IMR-90 (cell line): ENCODE data around the gene CHRNG. TPM values are rescaled to one million over a fixed set of nuclear protein-coding genes. Genes with fewer than 3 reads are reported as not detected.

Source experiments
- ATAC-seq: fragments of 200-7000 bp; cut with Tn5 transposase; 2 replicates; pipeline ENCODE4 v1.9.1; 2020; ENCODE audit warnings: low read depth, mild to moderate bottlenecking, moderate library complexity
- BruUV-seq: library from RNA; stranded (reverse); fragments of 400-500 nt; replicated peaks from 2 replicates; lab custom pipeline; 2021; lab: Mats Ljungman, UMichigan
- CTCF ChIA-PET: fragments of 300-600 bp; formaldehyde crosslinking; extraction: SDS; loops from one replicate; lab custom pipeline; 2021; ENCODE audit warnings: antibody characterized with exemption; lab: Yijun Ruan, JAX
- POLR2A ChIA-PET: fragments of 300-600 bp; sonication (Branson Sonifier 250); formaldehyde crosslinking; loops from one replicate; lab custom pipeline; 2022; ENCODE audit warnings: antibody characterized with exemption; ENCODE audit not compliant: unreplicated experiment; lab: Charles Lee
- DNase-seq: peaks from one replicate; pipeline ENCODE4 v3.0.0; 2013
- H2AFZ ChIP-seq: replicated peaks from 2 replicates; pipeline ENCODE3; 2013; ENCODE audit warnings: low read length, mild to moderate bottlenecking; ENCODE audit not compliant: poor library complexity
- H2AK5ac ChIP-seq: 2 replicates; pipeline ENCODE4 v1.6.1; 2013; ENCODE audit warnings: low read depth, low read length, inconsistent platforms
- H2AK9ac ChIP-seq: replicated peaks from 2 replicates; pipeline ENCODE3; 2013; ENCODE audit warnings: mild to moderate bottlenecking, low read depth, low read length, moderate library complexity; ENCODE audit not compliant: poor library complexity
- H2BK120ac ChIP-seq: 2 replicates; pipeline ENCODE4 v1.6.1; 2013; ENCODE audit warnings: low read depth, low read length, inconsistent platforms
- H2BK15ac ChIP-seq: 3 replicates; pipeline ENCODE4 v1.6.1; 2013; ENCODE audit warnings: low read depth, low read length, inconsistent platforms
- H2BK20ac ChIP-seq: 2 replicates; pipeline ENCODE4 v1.6.1; 2013; ENCODE audit warnings: low read depth, mild to moderate bottlenecking, inconsistent platforms, low read length, moderate library complexity
- H2BK5ac ChIP-seq: 2 replicates; pipeline ENCODE4 v1.6.1; 2013; ENCODE audit warnings: mild to moderate bottlenecking, low read depth, low read length, inconsistent platforms; ENCODE audit not compliant: poor library complexity, severe bottlenecking
- H3K14ac ChIP-seq: replicated peaks from 2 replicates; pipeline ENCODE4 v1.6.1; 2013; ENCODE audit warnings: low read depth, low read length, inconsistent platforms
- H3K18ac ChIP-seq: 2 replicates; pipeline ENCODE4 v1.6.1; 2013; ENCODE audit warnings: low read depth, low read length, control low read depth
- H3K23ac ChIP-seq: 2 replicates; pipeline ENCODE4 v1.6.1; 2013; ENCODE audit warnings: low read depth, low read length, inconsistent platforms
- H3K27ac ChIP-seq: 2 replicates; pipeline ENCODE4 v1.5.1; 2013; ENCODE audit warnings: mild to moderate bottlenecking, control low read depth, low read length; ENCODE audit not compliant: insufficient read depth
- H3K27me3 ChIP-seq: 2 replicates; pipeline ENCODE4 v1.6.1; 2013; ENCODE audit warnings: low read length; ENCODE audit not compliant: control insufficient read depth, insufficient read depth
- H3K36me3 ChIP-seq: 2 replicates; pipeline ENCODE4 v1.6.1; 2013; ENCODE audit warnings: low read length, mixed read lengths; ENCODE audit not compliant: control insufficient read depth, insufficient read depth
- H3K4ac ChIP-seq: 2 replicates; pipeline ENCODE4 v1.6.1; 2013; ENCODE audit warnings: low read depth, low read length, inconsistent platforms
- H3K4me1 ChIP-seq: 2 replicates; pipeline ENCODE4 v1.6.1; 2013; ENCODE audit warnings: low read length, mixed read lengths; ENCODE audit not compliant: control insufficient read depth, insufficient read depth
- H3K4me2 ChIP-seq: 2 replicates; pipeline ENCODE4 v1.6.1; 2013; ENCODE audit warnings: low read depth, mild to moderate bottlenecking, control low read depth, low read length, moderate library complexity
- H3K4me3 ChIP-seq: 2 replicates; pipeline ENCODE4 v1.5.1; 2013; ENCODE audit warnings: low read depth, mild to moderate bottlenecking, control low read depth, low read length, moderate library complexity; ENCODE audit not compliant: insufficient read depth
- H3K56ac ChIP-seq: 2 replicates; pipeline ENCODE4 v1.6.1; 2013; ENCODE audit warnings: low read length, inconsistent platforms; ENCODE audit not compliant: insufficient read depth; ENCODE audit errors: extremely low read depth
- H3K79me1 ChIP-seq, 2 experiments: 2 replicates each; pipeline ENCODE4 v1.6.1; 2013; ENCODE audit warnings: low read length in 2 of 2, inconsistent platforms in 1 of 2, low read depth in 1 of 2
- H3K9ac ChIP-seq: 2 replicates; pipeline ENCODE4 v1.6.1; 2013; ENCODE audit warnings: low read depth, low read length, control low read depth
- H3K9me1 ChIP-seq: 2 replicates; pipeline ENCODE4 v1.6.1; 2013; ENCODE audit warnings: low read length, inconsistent platforms; ENCODE audit not compliant: insufficient read depth
- H3K9me3 ChIP-seq: 2 replicates; pipeline ENCODE4 v1.6.1; 2013; ENCODE audit warnings: low read length; ENCODE audit not compliant: control insufficient read depth, insufficient read depth
- H4K20me1 ChIP-seq: 2 replicates; pipeline ENCODE4 v1.6.1; 2013; ENCODE audit warnings: low read length, inconsistent platforms; ENCODE audit not compliant: insufficient read depth
- H4K5ac ChIP-seq: 2 replicates; pipeline ENCODE4 v1.6.1; 2013; ENCODE audit warnings: mild to moderate bottlenecking, low read depth, low read length, control low read depth
- H4K8ac ChIP-seq, 2 experiments: 2 replicates each; pipeline ENCODE4 v1.6.1; 2013; ENCODE audit warnings: low read depth in 2 of 2, low read length in 2 of 2, control low read depth in 1 of 2, inconsistent platforms in 1 of 2
- H4K91ac ChIP-seq: 2 replicates; pipeline ENCODE4 v1.6.1; 2013; ENCODE audit warnings: low read depth, low read length, inconsistent platforms; ENCODE audit not compliant: insufficient read depth
- CEBPB ChIP-seq: IDR thresholded peaks from 2 replicates; pipeline ENCODE4 v1.6.1; 2012; ENCODE audit warnings: low read depth, low read length, improper control_type of control experiment
- FOS ChIP-seq: fragments of 150-350 bp; IDR thresholded peaks from 2 replicates; pipeline ENCODE4 v1.6.1; 2016; ENCODE audit warnings: low read depth, low read length
- MAFK ChIP-seq: IDR thresholded peaks from 2 replicates; pipeline ENCODE4 v1.6.1; 2012; ENCODE audit warnings: low read depth, low read length, improper control_type of control experiment
- RAD21 ChIP-seq: IDR thresholded peaks from 2 replicates; pipeline ENCODE4 v1.6.1; 2012; ENCODE audit warnings: low read length, improper control_type of control experiment
- RCOR1 ChIP-seq: IDR thresholded peaks from 2 replicates; pipeline ENCODE4 v1.6.1; 2012; ENCODE audit warnings: mild to moderate bottlenecking, low read length, improper control_type of control experiment; ENCODE audit not compliant: insufficient replicate concordance
- WGBS, 2 experiments: methylation state at CpG; one replicate each; pipeline versions ENCODE4 v1.1.5 to v1.1.7; 2013; ENCODE audit warnings: missing lambda C conversion rate in 2 of 2; ENCODE audit not compliant: insufficient read length in 1 of 2; ENCODE audit errors: extremely low coverage in 2 of 2; 5-methylcytosine and 5-hydroxymethylcytosine counted together
- dilution Hi-C: fragments of 300-500 bp; cut with HindIII; formaldehyde crosslinking; loops from one replicate; pipeline ENCODE4 v1.14.3; 2018; ENCODE audit warnings: low sequenced_read_pairs; ENCODE audit not compliant: unreplicated experiment
- in situ Hi-C: fragments of 300-500 bp; cut with MboI; formaldehyde crosslinking; loops from 3 replicates; pipeline ENCODE4 v1.14.3; 2019; ENCODE audit warnings: low sequenced_read_pairs, inconsistent platforms, mixed read lengths
- intact Hi-C: fragments of 100-400 bp; cut with micrococcal nuclease; formaldehyde crosslinking; loops from 2 replicates; pipeline ENCODE4 v1.10.0; 2022
- polyA plus RNA-seq, 3 experiments: library from polyadenylated mRNA; depleted of rRNA; stranded (reverse); fragments of >200 nt; gene quantifications; 2 replicates each; pipeline ENCODE4 v1.2.3, GENCODE V29; 2012; ENCODE audit warnings: low replicate concordance in 1 of 3
- total RNA-seq: library from RNA; depleted of rRNA; stranded (reverse); fragments of >200 nt; gene quantifications from 2 replicates; pipeline ENCODE4 v1.2.3, GENCODE V29; 2012
- TF ChIP-seq, protein P1 (sequence below): fragments of 150-350 bp; IDR thresholded peaks from 2 replicates; pipeline ENCODE4 v1.6.1; 2017; ENCODE audit warnings: mild to moderate bottlenecking, antibody characterized with exemption, low read length, low read depth
- TF ChIP-seq, protein P2 (sequence below): conservative IDR thresholded peaks from 2 replicates; pipeline ENCODE4 v1.5.1; 2012; ENCODE audit warnings: mild to moderate bottlenecking, low read depth, low read length, improper control_type of control experiment
- TF ChIP-seq, protein P3 (sequence below): fragments of 150-350 bp; IDR thresholded peaks from 2 replicates; pipeline ENCODE4 v1.6.1; 2016; ENCODE audit warnings: low read depth, mild to moderate bottlenecking, low read length, moderate library complexity, borderline replicate concordance

The CHRNG gene
- total and polyA plus RNA-seq, 2 of the 4 experiments (the other 2 are of a cell fraction): not detected

DNA sequence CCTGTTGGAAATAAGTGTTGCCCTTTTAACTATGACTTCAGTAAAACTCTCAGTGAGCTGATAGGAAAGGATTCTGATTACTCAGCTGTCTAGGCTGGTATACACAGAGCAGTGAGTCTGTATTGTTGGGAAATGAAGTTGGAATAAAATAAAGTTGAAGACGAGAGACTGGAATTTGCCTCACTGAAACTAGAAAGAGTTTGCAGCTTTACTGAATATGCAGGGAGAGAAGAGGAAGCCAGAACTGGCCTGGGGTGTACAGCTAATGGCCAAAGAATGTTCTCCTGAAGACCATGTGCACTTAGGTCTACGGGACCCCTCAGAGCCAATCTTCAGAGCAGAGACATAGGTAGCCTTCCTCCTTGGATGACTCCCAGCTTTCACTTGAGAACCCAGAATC lies 37.5 kb downstream of the CHRNG start:
- Histone ChIP-seq H2BK120ac (no peak overlapping the region), H3K27ac (no peak overlapping the region), H2BK15ac (no peak overlapping the region), H4K20me1 (no peaks in the 10 kb centered on the region), H3K14ac (no peak overlapping the region), H2AK9ac (no peak overlapping the region), H4K91ac (no peak overlapping the region), H3K56ac (no peak overlapping the region), H3K18ac (no peak overlapping the region), H2AFZ (no peak overlapping the region), H3K9me1 (peaks cover 6% of the 10 kb centered on the region; the same call in 1 of the 2 replicates), H3K4ac (no peak overlapping the region), H2BK5ac (no peak overlapping the region), H4K5ac (no peak overlapping the region), H3K79me1 (peaks cover 0 to 11% of the 10 kb centered on the region in 2 experiments; a peak in 1 of 4 replicates), H3K9me3 (no peaks in the 10 kb centered on the region), H3K27me3 (no peaks in the 10 kb centered on the region), H3K9ac (no peak overlapping the region), H3K36me3 (peaks cover 6% of the 10 kb centered on the region; the same call in 1 of the 2 replicates), H4K8ac (no peak overlapping the region), H2AK5ac (no peak overlapping the region), H3K4me2 (no peak overlapping the region; the same call in 1 of the 2 replicates), H3K4me3 (no peak overlapping the region), H3K23ac (no peak overlapping the region), H2BK20ac (no peak overlapping the region), H3K4me1 (peaks cover 6% of the 10 kb centered on the region; the same call in 1 of the 2 replicates)
- DNase-seq (peak; percentile 69), ATAC-seq (peak; percentile 50)
- no TSS peak for BruUV-seq
- CTCF ChIA-PET: no interaction called here
- POLR2A ChIA-PET: no interaction called here
- intact Hi-C loops: no loop called here
- WGBS, 2 experiments: 50% methylated on average over 1 of the region's 2 CpGs; no CpG with 5 or more reads in 1 of the 2 experiments
- in situ Hi-C loops: no loop called here
- no peak for TF ChIP-seq FOS
- TF ChIP-seq RAD21: no peak
- TF ChIP-seq, protein P1, sequence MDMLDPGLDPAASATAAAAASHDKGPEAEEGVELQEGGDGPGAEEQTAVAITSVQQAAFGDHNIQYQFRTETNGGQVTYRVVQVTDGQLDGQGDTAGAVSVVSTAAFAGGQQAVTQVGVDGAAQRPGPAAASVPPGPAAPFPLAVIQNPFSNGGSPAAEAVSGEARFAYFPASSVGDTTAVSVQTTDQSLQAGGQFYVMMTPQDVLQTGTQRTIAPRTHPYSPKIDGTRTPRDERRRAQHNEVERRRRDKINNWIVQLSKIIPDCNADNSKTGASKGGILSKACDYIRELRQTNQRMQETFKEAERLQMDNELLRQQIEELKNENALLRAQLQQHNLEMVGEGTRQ: no peak
- TF ChIP-seq MAFK: peak; percentile 62
- no peak for TF ChIP-seq RCOR1
- peak; percentile 45; the same call in 1 of the 2 replicates for TF ChIP-seq CEBPB
- TF ChIP-seq, protein P2, sequence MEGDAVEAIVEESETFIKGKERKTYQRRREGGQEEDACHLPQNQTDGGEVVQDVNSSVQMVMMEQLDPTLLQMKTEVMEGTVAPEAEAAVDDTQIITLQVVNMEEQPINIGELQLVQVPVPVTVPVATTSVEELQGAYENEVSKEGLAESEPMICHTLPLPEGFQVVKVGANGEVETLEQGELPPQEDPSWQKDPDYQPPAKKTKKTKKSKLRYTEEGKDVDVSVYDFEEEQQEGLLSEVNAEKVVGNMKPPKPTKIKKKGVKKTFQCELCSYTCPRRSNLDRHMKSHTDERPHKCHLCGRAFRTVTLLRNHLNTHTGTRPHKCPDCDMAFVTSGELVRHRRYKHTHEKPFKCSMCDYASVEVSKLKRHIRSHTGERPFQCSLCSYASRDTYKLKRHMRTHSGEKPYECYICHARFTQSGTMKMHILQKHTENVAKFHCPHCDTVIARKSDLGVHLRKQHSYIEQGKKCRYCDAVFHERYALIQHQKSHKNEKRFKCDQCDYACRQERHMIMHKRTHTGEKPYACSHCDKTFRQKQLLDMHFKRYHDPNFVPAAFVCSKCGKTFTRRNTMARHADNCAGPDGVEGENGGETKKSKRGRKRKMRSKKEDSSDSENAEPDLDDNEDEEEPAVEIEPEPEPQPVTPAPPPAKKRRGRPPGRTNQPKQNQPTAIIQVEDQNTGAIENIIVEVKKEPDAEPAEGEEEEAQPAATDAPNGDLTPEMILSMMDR: no peak
- TF ChIP-seq, protein P3, sequence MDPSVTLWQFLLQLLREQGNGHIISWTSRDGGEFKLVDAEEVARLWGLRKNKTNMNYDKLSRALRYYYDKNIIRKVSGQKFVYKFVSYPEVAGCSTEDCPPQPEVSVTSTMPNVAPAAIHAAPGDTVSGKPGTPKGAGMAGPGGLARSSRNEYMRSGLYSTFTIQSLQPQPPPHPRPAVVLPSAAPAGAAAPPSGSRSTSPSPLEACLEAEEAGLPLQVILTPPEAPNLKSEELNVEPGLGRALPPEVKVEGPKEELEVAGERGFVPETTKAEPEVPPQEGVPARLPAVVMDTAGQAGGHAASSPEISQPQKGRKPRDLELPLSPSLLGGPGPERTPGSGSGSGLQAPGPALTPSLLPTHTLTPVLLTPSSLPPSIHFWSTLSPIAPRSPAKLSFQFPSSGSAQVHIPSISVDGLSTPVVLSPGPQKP: no peak
- dilution Hi-C loops: no loop called here
